LHCN-M2 (cell line): ENCODE measurements around the gene TRAIP. TPM values are rescaled to one million over a fixed set of nuclear protein-coding genes. Genes with fewer than 3 reads are reported as not detected.
"Not testable (repeated sequence)": the region's sequence is repeated elsewhere in the genome, so short reads cannot be mapped to it uniquely, and the experiment has no call there.

Experiments used
- DNase-seq: peaks from one replicate; pipeline ENCODE4 v3.0.0-alpha.2; 2012; ENCODE audit warnings: low read depth
- polyA plus RNA-seq: library from polyadenylated mRNA; unstranded; fragments of >200 nt; gene quantifications from one replicate; pipeline ENCODE4 v1.2.1, GENCODE V29; 2012; ENCODE audit warnings: missing spikeins
- total RNA-seq: library from RNA; depleted of rRNA; stranded (reverse); fragments of >200 nt; gene quantifications from 2 replicates; pipeline ENCODE4 v1.2.3, GENCODE V29; 2014; rRNA removed

TRAIP gene, protein sequence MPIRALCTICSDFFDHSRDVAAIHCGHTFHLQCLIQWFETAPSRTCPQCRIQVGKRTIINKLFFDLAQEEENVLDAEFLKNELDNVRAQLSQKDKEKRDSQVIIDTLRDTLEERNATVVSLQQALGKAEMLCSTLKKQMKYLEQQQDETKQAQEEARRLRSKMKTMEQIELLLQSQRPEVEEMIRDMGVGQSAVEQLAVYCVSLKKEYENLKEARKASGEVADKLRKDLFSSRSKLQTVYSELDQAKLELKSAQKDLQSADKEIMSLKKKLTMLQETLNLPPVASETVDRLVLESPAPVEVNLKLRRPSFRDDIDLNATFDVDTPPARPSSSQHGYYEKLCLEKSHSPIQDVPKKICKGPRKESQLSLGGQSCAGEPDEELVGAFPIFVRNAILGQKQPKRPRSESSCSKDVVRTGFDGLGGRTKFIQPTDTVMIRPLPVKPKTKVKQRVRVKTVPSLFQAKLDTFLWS
- 13.8 and 14.5 TPM in 2 replicates for total RNA-seq
- polyA plus RNA-seq, result 7.7 TPM

- DNase-seq, result peak; percentile 89
Observed at GRCh38 chr3:49856181-49857005, at the start of gene TRAIP. Gene TRAIP (minus strand): TSS chr3:49856564. CDS start chr3:49856453, 111 bp downstream.

GRCh38 chr3:49904448-49904847, 48.1 kb upstream of the TRAIP start:
- DNase-seq, result not testable (repeated sequence)

DNA sequence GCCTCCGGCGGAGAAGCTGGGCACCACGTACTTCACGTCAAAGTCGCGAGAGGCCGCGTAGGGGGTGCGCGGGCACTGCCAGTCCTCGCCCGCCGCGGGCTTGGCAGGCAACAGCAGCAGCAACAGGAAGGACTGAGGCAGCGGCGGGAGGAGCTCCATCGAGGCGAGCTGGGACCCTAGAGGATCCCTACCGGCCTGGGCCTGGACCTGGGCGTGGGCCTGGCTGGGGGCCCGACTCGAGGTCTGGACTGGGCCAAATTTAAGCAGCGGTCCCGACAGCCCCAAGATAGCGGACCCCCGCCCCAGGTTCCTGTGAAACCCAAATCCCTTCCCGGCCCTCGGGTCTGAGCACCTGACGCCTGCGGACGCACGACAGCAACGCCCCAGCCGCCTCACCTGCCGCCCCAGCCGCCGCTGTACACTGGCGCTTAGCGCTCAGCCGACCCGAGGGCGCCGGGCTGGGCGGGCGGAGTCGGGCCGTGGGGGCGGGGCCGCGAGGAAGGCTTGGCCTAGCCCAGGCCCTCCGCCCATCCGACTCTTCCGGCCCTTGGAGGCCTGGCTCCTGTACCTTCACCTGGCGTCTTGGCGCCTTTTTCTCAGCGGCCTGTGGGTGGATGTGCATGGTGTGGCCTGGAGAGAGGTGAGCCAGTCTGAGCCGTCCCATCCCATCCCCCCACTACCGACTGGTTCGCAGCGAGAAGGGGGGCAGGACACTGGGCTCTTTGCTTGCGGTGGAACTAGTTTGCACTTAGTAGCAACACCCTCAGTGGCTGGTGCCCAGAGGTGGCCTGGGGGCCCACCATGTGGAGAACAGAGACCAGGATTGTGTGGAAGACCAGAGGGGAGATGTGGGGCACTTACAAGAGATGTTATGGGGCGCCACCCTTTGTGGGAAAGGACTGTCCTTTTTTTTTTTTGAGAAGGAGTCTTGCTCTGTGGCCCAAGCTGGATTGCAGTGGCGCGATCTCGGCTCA, 47.4 kb upstream of the TRAIP start, which contains the start of gene MST1R:
MST1R (minus strand) TSS at position 423 of the 974 bp plus-strand sequence; CDS start at position 159, 264 bp downstream.
- no peak for DNase-seq

- DNase-seq, result no peak
Observed at GRCh38 chr3:49902511-49903345, 46.4 kb upstream of the TRAIP start.

- no peak for DNase-seq
Observed at GRCh38 chr3:49901366-49902339, 45.3 kb upstream of the TRAIP start.

DNA sequence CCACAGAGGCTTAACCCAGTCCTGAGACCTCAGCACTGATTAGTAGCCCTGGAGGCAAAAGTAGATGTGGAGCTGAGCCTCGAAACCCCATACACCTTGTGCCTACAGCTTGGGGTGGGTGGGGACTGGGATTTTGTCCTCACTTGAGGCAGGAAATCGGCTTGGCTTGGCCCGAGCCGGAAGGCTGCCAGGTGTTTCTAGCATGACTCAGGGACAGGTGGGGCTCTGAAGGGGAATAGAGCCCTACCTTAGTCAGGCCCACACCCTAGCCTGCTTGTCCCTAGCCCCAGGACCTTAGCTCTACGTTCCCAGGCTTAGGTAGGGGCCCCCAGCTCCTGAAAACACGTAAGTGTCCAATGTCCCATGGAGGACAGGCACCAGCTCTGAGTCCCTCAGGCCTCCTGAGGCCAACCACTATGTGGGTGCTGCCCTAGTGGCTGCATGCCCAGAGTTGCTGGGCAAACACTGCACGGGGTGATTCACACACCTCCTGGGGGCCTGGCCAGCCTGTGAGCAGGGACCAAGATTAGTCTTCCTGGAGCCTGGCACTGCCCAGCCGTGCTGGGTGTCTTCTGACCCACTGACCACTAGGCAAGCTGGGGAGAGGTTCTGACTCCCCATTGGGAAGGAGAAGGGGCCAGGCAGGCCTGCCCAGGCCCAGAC, 44.3 kb upstream of the TRAIP start:
- DNase-seq, result peak; percentile 69

- no peak for DNase-seq
Observed at GRCh38 chr3:49899815-49900214, 43.5 kb upstream of the TRAIP start.

DNA sequence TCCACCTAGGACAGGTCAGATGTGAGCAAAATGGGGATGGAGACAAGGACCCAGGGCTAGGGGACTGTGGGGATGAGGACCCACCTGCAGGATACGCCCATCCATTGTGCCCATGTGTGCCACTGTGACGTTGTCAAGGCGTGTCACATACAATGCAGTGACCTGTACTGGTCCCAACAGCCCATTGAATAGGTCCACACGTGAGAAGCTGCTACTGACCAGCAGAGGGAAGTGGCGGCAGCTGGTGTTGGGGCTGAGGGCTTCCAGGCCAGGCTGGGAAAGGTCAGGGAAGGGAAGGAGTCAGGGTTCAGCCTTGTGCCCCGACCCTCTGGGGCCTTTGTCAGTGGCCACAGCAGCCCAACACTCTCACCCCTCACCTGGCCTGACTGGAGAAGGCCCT, 42.6 kb upstream of the TRAIP start:
- DNase-seq, result no peak

- DNase-seq, result no peak
Observed at GRCh38 chr3:49896345-49896744, 40.0 kb upstream of the TRAIP start.

DNA sequence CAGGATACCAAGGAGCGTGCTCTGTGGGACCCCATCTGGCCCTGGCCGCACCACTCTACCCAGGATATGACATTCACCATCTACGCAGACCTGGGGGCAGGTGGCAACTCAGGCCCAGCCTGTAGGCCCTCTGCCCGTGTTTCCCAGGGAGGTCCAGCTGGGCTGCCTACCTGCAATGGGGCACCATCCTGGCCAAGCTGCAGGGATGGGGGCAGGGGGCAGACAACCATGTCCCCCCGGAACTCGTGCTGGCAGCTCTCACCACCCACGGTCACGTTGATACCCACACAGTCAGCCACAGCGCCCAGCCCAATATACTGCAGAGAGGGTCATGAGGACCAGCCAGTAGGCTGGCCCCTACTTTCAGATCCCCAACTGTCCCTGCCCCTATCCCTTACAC, 39.4 kb upstream of the TRAIP start:
- no peak for DNase-seq

GRCh38 chr3:49889296-49889695, 32.9 kb upstream of the TRAIP start:
- DNase-seq, result no peak

DNA sequence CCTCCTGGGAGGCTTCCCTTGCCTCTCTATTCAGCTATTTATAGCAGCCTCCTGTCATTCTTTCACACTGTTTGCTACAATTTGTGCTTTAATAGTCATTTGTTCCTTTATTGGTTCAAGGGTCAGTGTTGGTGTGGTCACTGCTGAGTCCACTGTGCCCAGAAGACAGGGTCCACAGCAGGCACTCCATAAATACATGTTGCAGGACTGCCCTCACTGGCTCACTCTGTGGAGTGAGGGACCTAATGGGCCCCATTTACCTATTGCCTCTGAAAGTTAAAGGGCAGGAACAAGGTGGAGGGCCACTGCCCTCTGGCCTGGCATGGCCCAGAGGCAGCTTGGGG, 30.5 kb upstream of the TRAIP start:
- no peak for DNase-seq

GRCh38 chr3:49883998-49884397, 27.6 kb upstream of the TRAIP start:
- no peak for DNase-seq

GRCh38 chr3:49882166-49882565, 25.8 kb upstream of the TRAIP start:
- DNase-seq, result peak; percentile 24

DNA sequence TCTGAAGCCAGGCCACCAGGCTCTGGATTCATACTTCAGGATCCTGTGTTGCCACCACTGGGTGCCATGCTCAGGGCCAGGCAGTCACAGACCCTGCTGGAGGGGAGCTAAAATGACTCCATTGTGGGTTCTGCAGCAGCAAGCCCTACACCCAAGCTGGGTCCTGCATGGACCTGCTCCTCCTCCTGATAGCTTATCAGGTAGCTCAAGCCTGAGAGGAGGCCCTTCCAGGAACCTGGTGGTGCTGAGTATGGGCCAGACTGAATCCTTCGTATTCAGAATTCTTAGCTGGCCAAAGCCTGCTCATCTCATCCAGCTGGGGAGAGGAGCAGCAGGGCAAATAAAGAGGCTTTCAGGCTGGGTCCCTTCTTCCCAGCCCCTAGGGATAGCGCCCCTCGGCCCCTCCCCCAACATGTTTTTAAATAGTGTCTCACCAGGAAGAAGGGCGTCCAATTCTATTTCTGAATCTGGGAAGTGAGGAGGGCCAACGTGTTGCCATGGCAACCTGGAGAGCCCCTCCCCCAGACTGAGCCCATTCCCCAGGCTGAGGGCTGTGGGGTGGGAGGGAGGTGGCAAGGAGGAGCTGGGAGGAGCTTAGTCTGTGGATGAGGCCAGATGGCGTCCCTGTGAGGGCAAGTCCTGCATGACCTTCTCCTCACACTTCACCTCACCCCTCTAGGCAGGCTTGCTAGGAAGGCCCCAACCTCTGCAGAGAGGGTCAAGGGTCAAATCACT, 24.4 kb upstream of the TRAIP start:
- no peak for DNase-seq

GRCh38 chr3:49879721-49880120, 23.4 kb upstream of the TRAIP start:
- no peak for DNase-seq

DNA sequence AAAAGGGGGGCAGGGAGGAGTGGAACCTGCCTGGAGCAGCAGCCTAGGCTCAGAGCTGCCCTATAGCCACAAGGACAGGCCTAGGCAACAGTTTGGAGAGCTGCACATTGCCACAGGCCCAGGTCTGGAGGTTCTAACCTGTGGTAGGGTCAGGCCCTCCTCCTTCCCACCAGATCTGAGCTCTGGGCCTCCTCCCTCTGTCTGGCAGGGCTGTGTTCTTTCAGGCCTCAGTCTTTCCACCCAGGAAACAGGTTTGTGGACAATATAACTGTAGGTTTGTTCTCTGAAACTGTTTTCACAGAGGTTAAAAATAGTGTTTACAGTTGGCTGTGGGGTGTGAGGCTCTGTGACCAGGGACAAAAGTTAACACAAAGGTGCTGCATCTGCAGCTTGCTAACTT, 22.3 kb upstream of the TRAIP start:
- DNase-seq, result no peak

- no peak for DNase-seq
Observed at GRCh38 chr3:49877716-49878115, 21.4 kb upstream of the TRAIP start.
